Measurements from ENCODE around the gene RNASE8. TPM values are rescaled to one million over a fixed set of nuclear protein-coding genes. Genes with fewer than 3 reads are reported as not detected.

RNASE8 gene
- total RNA-seq, 1 experiment from 2014 or later, result not detected

- no peak for TF ChIP-seq MLX (CRISPR knock-in tag; IDR thresholded peaks at IDR 0.05)
- TF ChIP-seq ZNF671 (CRISPR knock-in tag; IDR thresholded peaks at IDR 0.05), result no peak
- TF ChIP-seq NR1H2 (CRISPR knock-in tag; IDR thresholded peaks at IDR 0.05), result no peak
- TF ChIP-seq, protein P1, sequence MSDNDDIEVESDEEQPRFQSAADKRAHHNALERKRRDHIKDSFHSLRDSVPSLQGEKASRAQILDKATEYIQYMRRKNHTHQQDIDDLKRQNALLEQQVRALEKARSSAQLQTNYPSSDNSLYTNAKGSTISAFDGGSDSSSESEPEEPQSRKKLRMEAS (CRISPR knock-in tag; IDR thresholded peaks at IDR 0.05), result no peak
- TF ChIP-seq NFATC4 (CRISPR knock-in tag; IDR thresholded peaks at IDR 0.05), result no peak
- no peak for TF ChIP-seq SMAD4 (CRISPR knock-in tag; IDR thresholded peaks at IDR 0.05)
- TF ChIP-seq STAT6 (CRISPR knock-in tag; conservative IDR thresholded peaks at IDR 0.05; ENCODE audit: low read depth), result no peak
- no peak for TF ChIP-seq OVOL2 (CRISPR knock-in tag; IDR thresholded peaks at IDR 0.05; ENCODE audit: borderline replicate concordance)
- no peak for TF ChIP-seq ZNF121 (CRISPR knock-in tag; IDR thresholded peaks at IDR 0.05)
- TF ChIP-seq IRF2 (CRISPR knock-in tag; IDR thresholded peaks at IDR 0.05; ENCODE audit: borderline replicate concordance, low read depth), result no peak
- no peak for TF ChIP-seq TEAD4 (CRISPR knock-in tag; IDR thresholded peaks at IDR 0.05)
- no peak for TF ChIP-seq IRF1 (CRISPR knock-in tag; IDR thresholded peaks at IDR 0.05)
- TF ChIP-seq CREM (CRISPR knock-in tag; IDR thresholded peaks at IDR 0.05), result no peak
- TF ChIP-seq SOX15 (CRISPR knock-in tag; IDR thresholded peaks at IDR 0.05), result no peak
- TF ChIP-seq TP53 (CRISPR knock-in tag; IDR thresholded peaks at IDR 0.05), result no peak
These were observed 22.9 kb upstream of the RNASE8 start, which contains the start of gene RNASE13 (continued) for GRCh38 chr14:21034707-21035106.

GRCh38 chr14:21036751-21037150 lies 20.9 kb upstream of the RNASE8 start:
- Mint-ChIP-seq H3K36me3 (no peaks in the 10 kb centered on the region), H3K9me3 (no peaks in the 10 kb centered on the region), H3K4me1 (peaks cover 26% of the 10 kb centered on the region), H3K4me3 (no peak overlapping the region), H3K27me3 (ENCODE audit: low read depth) (peaks cover 3% of the 10 kb centered on the region; the same call in 1 of the 2 replicates), H3K27ac (no peak overlapping the region)
- no peak for TF ChIP-seq MLX (CRISPR knock-in tag; IDR thresholded peaks at IDR 0.05)
- TF ChIP-seq, protein P2, sequence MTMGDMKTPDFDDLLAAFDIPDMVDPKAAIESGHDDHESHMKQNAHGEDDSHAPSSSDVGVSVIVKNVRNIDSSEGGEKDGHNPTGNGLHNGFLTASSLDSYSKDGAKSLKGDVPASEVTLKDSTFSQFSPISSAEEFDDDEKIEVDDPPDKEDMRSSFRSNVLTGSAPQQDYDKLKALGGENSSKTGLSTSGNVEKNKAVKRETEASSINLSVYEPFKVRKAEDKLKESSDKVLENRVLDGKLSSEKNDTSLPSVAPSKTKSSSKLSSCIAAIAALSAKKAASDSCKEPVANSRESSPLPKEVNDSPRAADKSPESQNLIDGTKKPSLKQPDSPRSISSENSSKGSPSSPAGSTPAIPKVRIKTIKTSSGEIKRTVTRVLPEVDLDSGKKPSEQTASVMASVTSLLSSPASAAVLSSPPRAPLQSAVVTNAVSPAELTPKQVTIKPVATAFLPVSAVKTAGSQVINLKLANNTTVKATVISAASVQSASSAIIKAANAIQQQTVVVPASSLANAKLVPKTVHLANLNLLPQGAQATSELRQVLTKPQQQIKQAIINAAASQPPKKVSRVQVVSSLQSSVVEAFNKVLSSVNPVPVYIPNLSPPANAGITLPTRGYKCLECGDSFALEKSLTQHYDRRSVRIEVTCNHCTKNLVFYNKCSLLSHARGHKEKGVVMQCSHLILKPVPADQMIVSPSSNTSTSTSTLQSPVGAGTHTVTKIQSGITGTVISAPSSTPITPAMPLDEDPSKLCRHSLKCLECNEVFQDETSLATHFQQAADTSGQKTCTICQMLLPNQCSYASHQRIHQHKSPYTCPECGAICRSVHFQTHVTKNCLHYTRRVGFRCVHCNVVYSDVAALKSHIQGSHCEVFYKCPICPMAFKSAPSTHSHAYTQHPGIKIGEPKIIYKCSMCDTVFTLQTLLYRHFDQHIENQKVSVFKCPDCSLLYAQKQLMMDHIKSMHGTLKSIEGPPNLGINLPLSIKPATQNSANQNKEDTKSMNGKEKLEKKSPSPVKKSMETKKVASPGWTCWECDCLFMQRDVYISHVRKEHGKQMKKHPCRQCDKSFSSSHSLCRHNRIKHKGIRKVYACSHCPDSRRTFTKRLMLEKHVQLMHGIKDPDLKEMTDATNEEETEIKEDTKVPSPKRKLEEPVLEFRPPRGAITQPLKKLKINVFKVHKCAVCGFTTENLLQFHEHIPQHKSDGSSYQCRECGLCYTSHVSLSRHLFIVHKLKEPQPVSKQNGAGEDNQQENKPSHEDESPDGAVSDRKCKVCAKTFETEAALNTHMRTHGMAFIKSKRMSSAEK (CRISPR knock-in tag; IDR thresholded peaks at IDR 0.05; ENCODE audit: borderline replicate concordance), result no peak
- no peak for DNase-seq (ENCODE audit: low spot score)
- ATAC-seq, result no peak
- ChIA-PET CTCF (interaction anchor here (0.6 to 12.2 kb wide), 3 partner anchors 22 to 75 kb away, joined by 3 to 104 read pairs (median 5); partner anchors contain the start of gene SLC39A2), POLR2A (no interaction called here)

Measured in WTC11 (cell line).